ENCODE data around the gene MVB12B.

DNA sequence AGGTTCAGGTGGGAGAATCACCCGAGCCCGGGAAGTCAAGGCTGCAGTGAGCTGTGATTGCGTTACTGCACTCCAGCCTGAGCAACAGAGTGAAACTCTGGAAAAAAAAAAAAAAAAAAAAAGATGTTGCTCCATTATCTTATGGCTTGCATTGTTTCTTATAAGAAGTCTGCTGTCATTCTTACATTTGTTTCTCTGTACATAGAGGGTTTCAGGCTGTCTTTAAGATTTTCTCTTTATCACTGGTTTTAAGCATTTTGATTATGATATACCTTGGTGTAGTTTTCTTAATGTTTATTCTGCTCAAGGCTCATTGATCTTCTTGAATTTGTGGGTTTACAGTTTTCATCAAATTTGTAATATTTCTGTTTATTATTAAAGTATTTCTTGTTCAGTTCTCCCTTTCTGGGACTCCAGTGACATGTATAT is 35.2 kb downstream of the MVB12B start:
- TF ChIP-seq, protein P1, sequence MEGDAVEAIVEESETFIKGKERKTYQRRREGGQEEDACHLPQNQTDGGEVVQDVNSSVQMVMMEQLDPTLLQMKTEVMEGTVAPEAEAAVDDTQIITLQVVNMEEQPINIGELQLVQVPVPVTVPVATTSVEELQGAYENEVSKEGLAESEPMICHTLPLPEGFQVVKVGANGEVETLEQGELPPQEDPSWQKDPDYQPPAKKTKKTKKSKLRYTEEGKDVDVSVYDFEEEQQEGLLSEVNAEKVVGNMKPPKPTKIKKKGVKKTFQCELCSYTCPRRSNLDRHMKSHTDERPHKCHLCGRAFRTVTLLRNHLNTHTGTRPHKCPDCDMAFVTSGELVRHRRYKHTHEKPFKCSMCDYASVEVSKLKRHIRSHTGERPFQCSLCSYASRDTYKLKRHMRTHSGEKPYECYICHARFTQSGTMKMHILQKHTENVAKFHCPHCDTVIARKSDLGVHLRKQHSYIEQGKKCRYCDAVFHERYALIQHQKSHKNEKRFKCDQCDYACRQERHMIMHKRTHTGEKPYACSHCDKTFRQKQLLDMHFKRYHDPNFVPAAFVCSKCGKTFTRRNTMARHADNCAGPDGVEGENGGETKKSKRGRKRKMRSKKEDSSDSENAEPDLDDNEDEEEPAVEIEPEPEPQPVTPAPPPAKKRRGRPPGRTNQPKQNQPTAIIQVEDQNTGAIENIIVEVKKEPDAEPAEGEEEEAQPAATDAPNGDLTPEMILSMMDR (conservative IDR thresholded peaks at IDR 0.05; ENCODE audit: low read length), result no peak
- TF ChIP-seq EZH2phosphoT487 (IDR thresholded peaks at IDR 0.05; ENCODE audit: borderline replicate concordance), result no peak

Measured in Loucy (cell line).